A172 (cell line): ENCODE results near the gene ZNF471. TPM values are rescaled to one million over a fixed set of nuclear protein-coding genes. Genes with fewer than 3 reads are reported as not detected.
A peak's percentile ranks its signal among the peaks of the same experiment; 100 is the strongest.

Source experiments
- DNase-seq: peaks from one replicate; pipeline ENCODE4 v3.0.0-alpha.2; 2015; ENCODE audit warnings: low spot score
- total RNA-seq: library from RNA; depleted of rRNA; stranded (reverse); fragments of >200 nt; shearing (Covaris generic); gene quantifications from 2 replicates; pipeline ENCODE4 v1.2.3, GENCODE V29; 2014; rRNA removed

The ZNF471 gene
- total RNA-seq: 2.8 TPM in 2 replicates

GRCh38 chr19:56507446-56508289 lies at the start of gene ZNF471:
TSS of gene ZNF471 (plus strand) at chr19:56507855. CDS start at chr19:56511572, 3,717 bp downstream.
- DNase-seq: peak; percentile 96

- DNase-seq: no peak
Measured at GRCh38 chr19:56474308-56474707, 33.3 kb upstream of the ZNF471 start.

- DNase-seq: no peak
Measured at GRCh38 chr19:56476093-56476492, 31.6 kb upstream of the ZNF471 start.

DNA sequence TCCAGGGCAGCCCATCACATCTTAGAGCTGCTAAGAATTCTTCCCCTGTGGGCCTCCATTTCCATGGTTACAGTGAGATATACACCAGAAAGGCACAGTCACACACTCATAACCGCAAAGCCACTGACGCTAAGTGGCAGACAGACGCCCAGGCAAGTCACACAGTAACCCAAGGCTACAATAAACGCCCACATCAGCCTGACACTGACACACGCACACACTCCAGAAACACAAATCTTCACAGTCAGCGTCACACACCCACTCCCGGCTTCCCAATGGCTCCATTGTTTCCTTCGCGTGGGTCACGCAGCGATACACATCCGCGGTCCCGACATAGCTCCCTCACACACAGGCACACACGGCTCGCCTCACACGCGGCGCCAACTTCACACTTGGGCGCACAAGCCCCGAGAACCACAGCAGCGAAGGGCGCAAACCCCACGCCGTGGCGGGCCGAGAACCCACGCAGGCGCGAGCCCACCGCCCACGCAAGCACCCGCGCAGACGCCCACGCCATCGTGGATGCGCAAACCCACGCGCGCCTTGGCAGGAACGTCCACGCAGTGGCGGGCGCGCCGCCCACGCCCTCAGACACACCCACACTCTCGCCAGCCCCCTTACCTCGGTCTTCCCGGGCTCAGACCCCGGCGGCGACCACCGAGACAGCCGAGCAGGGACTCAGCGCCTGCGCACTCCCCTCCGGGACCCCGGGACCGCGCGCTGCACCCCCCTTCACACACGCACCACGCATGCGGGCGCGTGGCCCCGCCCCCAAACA lies 30.8 kb upstream of the ZNF471 start, which contains the start of gene ZNF667:
Gene ZNF667, minus strand, starts transcription at position 695 of the 778 bp plus-strand sequence. CDS start 14,975 bp downstream, outside the sequence.
- DNase-seq: peak; percentile 30

- peak; percentile 91 for DNase-seq
Measured at GRCh38 chr19:56477429-56478338, 30.0 kb upstream of the ZNF471 start.

DNA sequence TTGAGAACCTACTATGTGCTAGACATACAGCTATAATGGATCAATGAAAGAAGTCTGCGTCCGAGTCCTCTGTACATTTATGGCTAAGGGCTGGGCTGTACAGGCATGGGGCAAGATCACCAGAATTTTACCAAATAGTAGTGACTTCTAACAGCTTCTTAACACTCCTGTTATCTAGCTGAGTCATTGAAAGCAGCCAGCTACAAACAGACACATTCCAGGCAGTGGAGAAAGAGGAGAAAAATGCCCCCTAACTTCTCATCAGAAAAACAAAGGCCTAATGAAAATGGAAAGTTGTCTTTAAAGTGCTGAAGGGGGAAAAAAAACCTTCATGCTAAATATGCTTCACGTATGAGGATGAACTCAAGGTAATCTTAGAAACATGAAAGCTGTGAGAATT lies 16.3 kb upstream of the ZNF471 start:
- no peak for DNase-seq

DNA sequence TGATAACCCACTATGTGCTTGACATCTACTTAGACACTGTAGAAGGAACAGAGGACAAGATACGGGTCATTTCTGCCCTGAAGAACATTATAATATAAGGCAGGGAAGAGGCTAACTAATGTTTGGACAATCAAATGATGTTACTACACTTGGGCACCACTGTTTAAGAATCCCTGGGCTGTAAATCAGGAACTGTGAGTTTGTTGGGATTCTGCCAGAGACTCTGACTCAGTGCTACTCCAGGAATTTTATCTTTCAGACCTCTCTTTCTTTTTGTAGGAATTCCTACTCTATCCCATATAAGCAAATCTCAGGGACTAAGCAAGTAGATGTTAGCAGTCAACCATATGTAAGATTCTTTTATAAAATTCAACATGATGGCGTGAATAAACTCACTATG lies 3.1 kb upstream of the ZNF471 start:
- DNase-seq: peak; percentile 53

GRCh38 chr19:56508290-56508778 lies 679 bp downstream of the ZNF471 start:
- DNase-seq: no peak

GRCh38 chr19:56525214-56525860 lies 17.7 kb downstream of the ZNF471 start:
- no peak for DNase-seq

DNA sequence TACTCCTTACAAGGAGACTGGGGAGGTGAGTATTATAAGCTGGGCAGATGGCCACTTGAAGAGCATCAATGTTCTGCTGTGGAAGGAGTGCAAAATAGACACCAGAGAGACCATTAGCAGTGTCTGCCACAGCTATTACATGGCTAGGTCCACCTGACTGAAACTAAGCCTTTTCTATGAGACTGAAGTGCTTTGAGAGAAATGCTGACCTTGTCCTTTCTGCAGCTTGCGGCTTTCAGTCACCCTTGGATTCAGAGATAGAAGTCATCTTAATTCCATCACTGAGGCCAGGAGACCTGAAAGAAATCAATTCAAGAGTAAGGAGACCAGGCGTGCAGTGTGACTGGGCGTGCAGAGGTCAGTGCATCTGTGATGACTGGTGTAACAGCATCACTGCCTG lies 29.8 kb downstream of the ZNF471 start:
- no peak for DNase-seq

- DNase-seq: peak; percentile 92
Measured at GRCh38 chr19:56538254-56538760, 30.7 kb downstream of the ZNF471 start.

- no peak for DNase-seq
Measured at GRCh38 chr19:56538761-56539263, 31.2 kb downstream of the ZNF471 start, which contains the start of gene ZFP28. TSS of gene ZFP28 (plus strand) at chr19:56538948. CDS start at chr19:56539019, 71 bp downstream.

DNA sequence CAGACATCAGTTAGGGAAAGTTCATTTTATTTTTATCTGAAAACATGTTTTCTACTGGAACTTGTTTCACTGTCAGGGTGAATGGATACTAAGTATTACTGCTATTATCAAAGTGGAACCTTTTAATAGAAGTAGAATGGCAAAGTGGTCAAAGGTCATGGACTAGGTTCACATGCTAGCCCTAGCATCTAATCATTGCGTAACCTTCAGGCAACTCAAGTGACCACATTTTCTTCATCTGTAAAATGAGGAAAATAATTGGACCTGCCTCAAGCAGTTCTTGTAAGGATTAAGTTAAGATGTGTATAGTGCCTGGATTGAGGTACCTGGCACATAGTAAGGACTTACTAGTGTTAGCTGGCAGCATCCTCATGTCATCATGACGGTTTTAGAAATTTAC lies 36.1 kb downstream of the ZNF471 start:
- no peak for DNase-seq

DNA sequence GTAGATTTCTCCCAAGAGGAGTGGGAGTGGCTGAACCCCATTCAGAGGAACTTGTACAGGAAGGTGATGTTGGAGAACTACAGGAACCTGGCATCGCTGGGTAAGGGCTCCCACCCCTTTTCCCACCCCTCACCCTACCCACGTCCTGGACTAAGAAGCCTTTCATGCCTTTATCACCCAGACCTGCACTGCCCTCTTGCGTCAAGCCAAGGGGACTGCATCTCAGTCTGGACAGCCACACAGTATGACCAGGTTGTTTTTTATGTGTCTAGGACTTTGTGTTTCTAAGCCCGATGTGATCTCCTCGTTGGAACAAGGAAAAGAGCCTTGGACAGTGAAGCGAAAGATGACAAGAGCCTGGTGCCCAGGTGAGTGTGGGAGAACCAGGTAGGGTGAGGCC lies 39.9 kb downstream of the ZNF471 start:
- DNase-seq: no peak

GRCh38 chr19:56554272-56554869 lies 46.7 kb downstream of the ZNF471 start:
- no peak for DNase-seq

DNA sequence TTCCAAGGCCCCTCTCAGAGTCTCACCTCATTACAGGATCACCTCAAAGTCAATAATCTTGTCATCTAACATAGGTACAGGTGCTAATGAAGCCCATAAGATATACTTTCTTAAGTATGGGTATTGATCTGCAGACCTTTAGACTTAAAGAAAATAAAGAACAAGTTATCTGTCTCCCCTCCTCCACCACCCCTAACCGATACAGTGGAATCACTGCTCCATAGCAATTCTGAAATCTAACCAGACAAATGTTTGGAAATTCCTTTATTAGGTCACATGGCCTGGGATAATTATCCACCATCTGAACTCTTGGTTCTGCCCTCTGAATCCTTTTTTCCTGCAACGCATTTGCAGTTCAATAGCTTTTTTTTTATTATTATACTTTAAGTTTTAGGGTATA lies 55.1 kb downstream of the ZNF471 start:
- DNase-seq: no peak

DNA sequence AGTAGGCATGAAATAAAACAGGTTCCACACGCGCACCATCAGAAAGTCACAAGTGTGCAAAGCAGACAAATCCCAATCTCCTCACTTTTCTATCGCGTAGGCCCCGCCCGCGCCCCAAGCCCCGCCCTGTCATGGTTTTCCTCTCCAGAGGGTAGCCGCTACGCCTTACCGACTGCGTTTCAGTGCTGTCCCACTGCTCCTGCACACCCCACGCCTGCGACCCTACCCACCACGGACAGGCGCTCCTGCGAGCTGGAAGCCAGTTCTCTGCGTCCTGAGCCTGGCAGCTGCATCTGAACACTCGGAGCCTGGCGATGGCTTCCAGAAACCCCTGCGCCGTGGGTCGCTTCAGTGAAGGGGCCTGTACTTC lies 59.2 kb downstream of the ZNF471 start:
- DNase-seq: no peak

- DNase-seq: peak; percentile 57
Measured at GRCh38 chr19:56567274-56568120, 59.8 kb downstream of the ZNF471 start, which contains the start of gene ZNF470. TSS of gene ZNF470 (plus strand) at chr19:56567468. CDS start at chr19:56570312, 2,844 bp downstream.

GRCh38 chr19:56572589-56572988 lies 64.9 kb downstream of the ZNF471 start:
- no peak for DNase-seq
